H1 (cell line): ENCODE measurements around the gene CD37. TPM values are rescaled to one million over a fixed set of nuclear protein-coding genes. Genes with fewer than 3 reads are reported as not detected.

Source experiments
- BACH1 ChIP-seq: IDR thresholded peaks from 2 replicates; pipeline ENCODE4 v1.6.1; 2012; ENCODE audit warnings: low read length, improper control_type of control experiment
- BCL11A ChIP-seq, 2 experiments: IDR thresholded peaks; one replicate each; pipeline ENCODE4 v1.6.1; 2011; ENCODE audit warnings: low read depth in 2 of 2, low read length in 2 of 2, mild to moderate bottlenecking in 2 of 2
- CBX5 ChIP-seq: fragments of 300-800, 300-1000 bp; sonication (generic); IDR thresholded peaks from 2 replicates; pipeline ENCODE4 v1.7.1; 2016; ENCODE audit warnings: antibody characterized with exemption, low read length, low read depth
- CHD2 ChIP-seq: IDR thresholded peaks from 2 replicates; pipeline ENCODE4 v1.6.1; 2012; ENCODE audit warnings: low read length, improper control_type of control experiment
- HDAC2 ChIP-seq, 2 experiments: fragments of 300-600 bp in 1 of 2; sonication (generic) in 1 of 2; IDR thresholded peaks; 2 replicates each; pipeline ENCODE4 v1.6.1; 2011 to 2012; ENCODE audit warnings: low read depth in 2 of 2, low read length in 2 of 2, mild to moderate bottlenecking in 2 of 2, moderate library complexity in 2 of 2, borderline replicate concordance in 1 of 2, inconsistent platforms in 1 of 2
- POLR2A ChIP-seq, 2 experiments: IDR thresholded peaks; 1 replicate in 1 of 2; 2 replicates in 1 of 2; pipeline ENCODE4 v1.6.1; 2011; ENCODE audit warnings: low read depth in 2 of 2, low read length in 2 of 2, mild to moderate bottlenecking in 2 of 2; ENCODE audit errors: control extremely low read depth in 1 of 2
- POU5F1 ChIP-seq: IDR thresholded peaks from 2 replicates; pipeline ENCODE4 v1.6.1; 2011; ENCODE audit warnings: low read depth, mild to moderate bottlenecking, low read length, moderate library complexity
- SP4 ChIP-seq: IDR thresholded peaks from 2 replicates; pipeline ENCODE4 v1.6.1; 2012; ENCODE audit warnings: low read length, inconsistent platforms
- SUZ12 ChIP-seq: fragments of 200-600 bp; sonication (generic); IDR thresholded peaks from 2 replicates; pipeline ENCODE4 v1.6.1; 2012; ENCODE audit warnings: mild to moderate bottlenecking, inconsistent platforms, low read length, moderate library complexity, mixed read lengths
- TAF1 ChIP-seq: IDR thresholded peaks from 2 replicates; pipeline ENCODE4 v1.6.1; 2011; ENCODE audit warnings: mild to moderate bottlenecking, low read depth, low read length
- polyA plus RNA-seq, 7 experiments: library from polyadenylated mRNA; depleted of rRNA in 3 of 7; stranded (reverse) in 5 of 7; unstranded in 2 of 7; fragments of >200 nt in 5 of 7; fragments of 200-250 nt in 2 of 7; gene quantifications; 1 replicate in 5 of 7; 2 replicates in 1 of 7; 4 replicates in 1 of 7; pipeline versions ENCODE4 v1.2.1 to v1.2.3, GENCODE V29; 2011 to 2013; ENCODE audit warnings: missing spikeins in 2 of 7, mixed read lengths in 2 of 7
- total RNA-seq: library from RNA; stranded (reverse); fragmentation: NEBNext Ultra II Directional; extraction: Animal tissue kit (Norgen Biotek cat#: 25700); gene quantifications from 2 replicates; pipeline ENCODE4 v1.2.1, GENCODE V29; 2021
- TF ChIP-seq, protein P1 (sequence below): IDR thresholded peaks from 2 replicates; pipeline ENCODE4 v1.6.1; 2012; ENCODE audit warnings: inconsistent platforms

Gene CD37
- total and polyA plus RNA-seq, 2 of the 8 experiments (the other 6 are each of a cell fraction or from before 2014, with no cell fraction given), result not detected

DNA sequence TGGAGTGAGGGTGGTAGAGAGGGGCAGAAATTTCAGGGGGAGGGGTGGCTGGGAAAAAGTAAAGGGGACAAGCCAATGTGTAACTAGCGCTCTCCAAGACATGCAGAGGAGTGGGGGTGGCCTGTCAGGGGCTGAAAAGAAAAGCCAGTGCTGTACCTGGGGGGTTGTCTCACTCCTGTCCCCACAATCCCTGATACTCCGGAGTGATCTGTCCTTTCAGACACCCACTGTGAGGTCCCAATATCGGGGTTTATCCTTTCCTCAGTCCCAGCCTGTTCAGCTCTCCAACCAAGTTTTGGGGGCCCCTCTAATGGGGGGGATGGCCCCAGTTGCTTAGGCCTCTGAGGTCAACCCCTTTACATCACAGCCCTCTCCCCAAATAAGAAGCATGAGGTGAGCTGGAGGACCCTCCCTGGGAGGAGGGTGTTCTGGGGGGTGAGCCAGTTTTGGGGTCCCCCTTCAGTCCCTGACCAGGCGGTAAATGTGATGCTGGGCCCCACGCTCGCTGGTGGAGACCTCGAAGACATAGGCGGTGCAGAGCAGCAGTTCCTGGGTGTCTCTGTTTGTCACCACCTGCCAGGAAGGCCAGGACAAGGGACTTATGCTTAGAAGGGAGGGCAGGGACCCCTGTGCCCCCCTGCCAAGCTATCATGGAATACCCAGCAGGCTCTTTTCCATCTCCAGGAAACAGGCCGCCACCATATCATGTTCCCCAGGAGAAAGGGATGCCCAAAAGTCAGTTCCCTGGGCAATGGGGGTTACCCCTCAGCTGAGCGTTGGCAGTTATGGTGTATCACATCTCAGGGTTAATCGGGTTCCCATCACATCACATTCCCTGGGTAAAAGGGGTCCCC lies 5.9 kb downstream of the CD37 start (continued):
- TF ChIP-seq CHD2, result no peak
- no peak for TF ChIP-seq SUZ12
- no peak for TF ChIP-seq POU5F1
- TF ChIP-seq CBX5, result no peak
- TF ChIP-seq BCL11A (IDR thresholded peaks at IDR 0.05; ENCODE audit: low read depth in 2 of 2, low read length in 2 of 2), result no peak
- TF ChIP-seq BACH1, result no peak
- TF ChIP-seq SP4, result no peak
- no peak for TF ChIP-seq TAF1
- TF ChIP-seq, protein P1, sequence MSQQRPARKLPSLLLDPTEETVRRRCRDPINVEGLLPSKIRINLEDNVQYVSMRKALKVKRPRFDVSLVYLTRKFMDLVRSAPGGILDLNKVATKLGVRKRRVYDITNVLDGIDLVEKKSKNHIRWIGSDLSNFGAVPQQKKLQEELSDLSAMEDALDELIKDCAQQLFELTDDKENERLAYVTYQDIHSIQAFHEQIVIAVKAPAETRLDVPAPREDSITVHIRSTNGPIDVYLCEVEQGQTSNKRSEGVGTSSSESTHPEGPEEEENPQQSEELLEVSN, result no peak
- no peak for TF ChIP-seq HDAC2 (IDR thresholded peaks at IDR 0.05; ENCODE audit: borderline replicate concordance in 1 of 2, low read depth in 2 of 2, low read length in 2 of 2)
- TF ChIP-seq POLR2A (IDR thresholded peaks at IDR 0.05; ENCODE audit: control extremely low read depth in 1 of 2, low read depth in 2 of 2, low read length in 2 of 2), result no peak; a peak in 1 of 3 replicates
- TF ChIP-seq, all 59 proteins: peak for 0
